Measurements from ENCODE around the gene ACSF2.

The ACSF2 gene

DNA sequence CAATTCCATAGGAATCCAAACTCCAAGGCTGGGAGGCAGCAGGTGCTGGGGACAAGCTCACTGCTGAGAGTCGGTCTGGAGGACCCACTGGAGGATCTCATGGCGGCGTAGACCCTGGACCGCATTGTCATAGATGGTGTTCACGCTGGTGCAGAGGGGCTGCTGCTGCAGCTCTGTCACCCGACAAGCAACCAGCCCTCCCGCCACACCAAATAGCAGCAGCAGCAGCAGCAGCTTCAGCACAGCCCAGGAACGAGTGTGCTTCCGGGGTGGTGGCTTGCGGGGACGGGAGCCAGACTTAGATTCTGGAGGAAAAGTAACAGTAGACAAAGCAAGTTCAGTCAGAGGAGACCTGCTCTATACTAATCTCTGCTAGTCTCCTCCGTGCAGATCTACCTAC, 43.1 kb upstream of the ACSF2 start:
- H3K4me3 ChIP-seq (replicated peaks; ENCODE audit: low read depth, low read length), result no peak overlapping the region
- TF ChIP-seq, protein P1, sequence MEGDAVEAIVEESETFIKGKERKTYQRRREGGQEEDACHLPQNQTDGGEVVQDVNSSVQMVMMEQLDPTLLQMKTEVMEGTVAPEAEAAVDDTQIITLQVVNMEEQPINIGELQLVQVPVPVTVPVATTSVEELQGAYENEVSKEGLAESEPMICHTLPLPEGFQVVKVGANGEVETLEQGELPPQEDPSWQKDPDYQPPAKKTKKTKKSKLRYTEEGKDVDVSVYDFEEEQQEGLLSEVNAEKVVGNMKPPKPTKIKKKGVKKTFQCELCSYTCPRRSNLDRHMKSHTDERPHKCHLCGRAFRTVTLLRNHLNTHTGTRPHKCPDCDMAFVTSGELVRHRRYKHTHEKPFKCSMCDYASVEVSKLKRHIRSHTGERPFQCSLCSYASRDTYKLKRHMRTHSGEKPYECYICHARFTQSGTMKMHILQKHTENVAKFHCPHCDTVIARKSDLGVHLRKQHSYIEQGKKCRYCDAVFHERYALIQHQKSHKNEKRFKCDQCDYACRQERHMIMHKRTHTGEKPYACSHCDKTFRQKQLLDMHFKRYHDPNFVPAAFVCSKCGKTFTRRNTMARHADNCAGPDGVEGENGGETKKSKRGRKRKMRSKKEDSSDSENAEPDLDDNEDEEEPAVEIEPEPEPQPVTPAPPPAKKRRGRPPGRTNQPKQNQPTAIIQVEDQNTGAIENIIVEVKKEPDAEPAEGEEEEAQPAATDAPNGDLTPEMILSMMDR (IDR thresholded peaks at IDR 0.05; ENCODE audit: low read depth, low read length, missing control alignments), result no peak
- no peak for DNase-seq (ENCODE audit: extremely low read depth, low read depth)

DNA sequence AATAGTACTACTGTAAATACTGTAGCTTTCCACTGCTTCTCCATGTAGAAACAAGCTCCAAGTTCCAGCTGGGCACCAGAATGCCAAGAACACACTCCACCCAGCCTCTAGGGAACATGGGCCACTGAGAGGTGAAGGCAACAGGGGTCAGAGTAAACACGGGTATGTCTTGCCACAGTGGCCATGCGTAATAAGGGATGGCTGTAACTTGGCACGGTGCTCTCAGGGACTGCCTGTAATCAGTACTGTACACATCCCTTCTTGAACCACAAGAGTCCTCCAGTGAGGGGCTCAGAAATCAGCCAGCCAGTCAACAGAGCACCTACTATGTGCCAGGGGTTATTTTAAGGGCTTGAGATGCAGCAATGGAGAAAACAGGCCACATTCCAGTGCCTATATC, 39.5 kb upstream of the ACSF2 start:
- no peak for DNase-seq (ENCODE audit: extremely low read depth, low read depth)
- TF ChIP-seq, protein P1 (IDR thresholded peaks at IDR 0.05; ENCODE audit: low read depth, low read length, missing control alignments), result no peak

DNA sequence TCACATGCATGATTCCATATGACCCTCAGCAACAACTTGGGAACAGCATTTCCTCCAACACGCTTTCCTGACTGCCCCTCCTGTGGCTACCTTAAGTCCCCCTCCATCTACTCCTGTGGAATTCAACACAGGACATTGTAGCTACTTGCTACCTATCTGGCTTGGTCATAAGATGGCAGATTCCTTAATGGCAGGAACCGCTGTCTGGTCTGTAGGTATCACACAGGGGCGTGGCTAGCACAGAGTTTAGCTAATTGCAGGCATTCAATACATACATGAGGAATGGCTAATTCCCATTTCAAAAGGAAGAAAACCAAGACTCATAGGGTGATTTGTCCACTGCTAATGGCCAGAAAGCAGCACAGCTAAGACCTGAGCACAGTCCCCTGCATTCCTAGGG, 37.3 kb upstream of the ACSF2 start:
- TF ChIP-seq, protein P1 (IDR thresholded peaks at IDR 0.05; ENCODE audit: low read depth, low read length, missing control alignments), result no peak
- no peak for DNase-seq (ENCODE audit: extremely low read depth, low read depth)
- no peak overlapping the region for H3K4me3 ChIP-seq (replicated peaks; ENCODE audit: low read depth, low read length)

More for the DNA sequence above, 39.5 kb upstream of the ACSF2 start:
- no peak overlapping the region for H3K4me3 ChIP-seq (replicated peaks; ENCODE audit: low read depth, low read length)

DNA sequence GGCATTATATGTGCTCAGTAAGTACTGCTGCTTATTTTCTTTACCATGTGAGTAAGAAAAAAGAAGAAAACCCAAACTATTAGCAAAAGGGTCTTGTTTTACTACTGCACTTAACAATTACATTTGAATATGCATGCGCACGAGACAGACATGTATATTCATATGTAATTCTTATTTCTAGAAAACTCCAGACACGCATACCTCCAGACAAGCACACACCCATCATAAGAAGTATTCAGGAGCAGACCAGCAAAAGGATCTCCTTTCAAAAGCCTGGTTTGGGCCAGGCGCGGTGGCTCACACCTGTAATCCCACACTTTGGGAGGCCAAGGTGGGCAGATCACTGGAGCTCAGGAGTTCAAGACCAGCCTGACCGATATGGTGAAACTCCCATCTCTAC, 36.5 kb upstream of the ACSF2 start:
- TF ChIP-seq, protein P1 (IDR thresholded peaks at IDR 0.05; ENCODE audit: low read depth, low read length, missing control alignments), result no peak
- no peak overlapping the region for H3K4me3 ChIP-seq (replicated peaks; ENCODE audit: low read depth, low read length)
- DNase-seq (ENCODE audit: extremely low read depth, low read depth), result no peak

DNA sequence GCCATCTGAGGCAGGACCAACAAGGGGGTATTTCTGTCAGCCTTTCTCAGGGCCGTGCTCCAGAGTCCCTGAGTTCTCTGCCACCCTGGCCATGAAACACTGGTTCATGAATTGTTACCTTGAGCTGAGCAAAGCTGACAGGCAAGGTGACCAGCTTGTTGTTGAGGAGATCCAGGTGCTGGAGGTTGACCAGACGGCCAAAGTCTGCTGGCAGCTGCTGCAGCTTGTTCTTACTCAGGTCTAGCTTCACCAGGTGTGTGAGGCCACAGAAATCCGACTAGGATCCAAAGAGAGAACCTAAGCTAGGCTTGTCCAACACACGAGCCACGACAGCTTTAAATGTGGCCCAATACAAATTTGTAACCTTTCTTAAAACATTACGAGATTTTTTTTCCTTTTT, 33.4 kb upstream of the ACSF2 start:
- no peak overlapping the region for H3K4me3 ChIP-seq (replicated peaks; ENCODE audit: low read depth, low read length)
- TF ChIP-seq, protein P1 (IDR thresholded peaks at IDR 0.05; ENCODE audit: low read depth, low read length, missing control alignments), result no peak
- no peak for DNase-seq (ENCODE audit: extremely low read depth, low read depth)

DNA sequence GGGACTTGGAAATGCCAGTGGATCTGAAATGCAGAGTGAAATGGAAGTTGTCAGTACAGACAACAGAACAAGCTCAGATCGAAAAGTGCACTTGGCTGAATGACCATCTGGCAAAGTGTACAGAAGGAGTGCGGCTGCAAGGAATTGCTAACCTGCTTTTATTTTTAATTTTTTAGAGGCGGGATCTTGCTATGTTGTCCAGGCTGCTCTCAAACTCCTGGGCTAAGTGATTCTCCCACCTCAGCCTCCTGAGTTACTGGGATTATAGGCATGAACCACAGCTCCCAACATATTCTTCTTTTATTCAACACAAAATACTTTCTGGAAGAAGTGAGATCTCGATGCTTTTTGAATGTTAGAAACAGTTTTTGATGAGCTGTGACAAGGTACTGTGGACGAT, 32.3 kb upstream of the ACSF2 start:
- H3K4me3 ChIP-seq (replicated peaks; ENCODE audit: low read depth, low read length), result no peak overlapping the region
- no peak for DNase-seq (ENCODE audit: extremely low read depth, low read depth)
- TF ChIP-seq, protein P1 (IDR thresholded peaks at IDR 0.05; ENCODE audit: low read depth, low read length, missing control alignments), result no peak

DNA sequence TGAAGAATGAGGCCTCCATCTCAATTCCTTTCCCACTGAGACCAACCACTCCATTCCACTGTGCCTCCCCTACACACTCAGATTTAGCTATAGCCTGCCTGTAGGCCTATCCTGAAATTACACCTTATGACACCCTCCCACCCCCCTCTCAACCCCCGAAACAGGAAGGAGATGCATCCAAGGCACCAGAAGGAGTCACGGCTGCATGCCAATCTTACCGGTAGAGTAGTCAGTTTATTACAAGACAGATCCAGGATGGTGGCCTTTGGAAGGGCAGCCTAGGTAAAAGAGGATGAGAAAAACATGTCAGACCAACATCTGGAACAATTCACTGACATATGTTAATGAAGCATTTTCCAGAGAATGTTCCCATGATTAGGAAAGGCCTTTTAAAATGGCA, 31.3 kb upstream of the ACSF2 start:
- no peak for DNase-seq (ENCODE audit: extremely low read depth, low read depth)

More for the DNA sequence above, 31.3 kb upstream of the ACSF2 start:
- TF ChIP-seq, protein P1 (IDR thresholded peaks at IDR 0.05; ENCODE audit: low read depth, low read length, missing control alignments), result no peak
- peak overlapping the region; percentile 100 for H3K4me3 ChIP-seq (replicated peaks; ENCODE audit: low read depth, low read length)

Data from HFF-Myc (cell line).